Activated CD4-positive, alpha-beta memory T cell treated with anti-CD3 and anti-CD28 coated beads, Interleukin-2, amount 10 ng/mL, durations not matched to agents 7 days and 5 days (primary cell): ENCODE data around the gene PAFAH2. TPM values are rescaled to one million over a fixed set of nuclear protein-coding genes. Genes with fewer than 3 reads are reported as not detected.

ENCODE experiments used
- CTCF ChIA-PET: fragments of 350-600 bp; sonication (Branson Sonifier 250); formaldehyde crosslinking; loops from one replicate; lab custom pipeline; 2021; ENCODE audit warnings: antibody characterized with exemption, inconsistent platforms; lab: Charles Lee
- POLR2A ChIA-PET: fragments of 350-600 bp; sonication (Branson Sonifier 250); formaldehyde crosslinking; loops from one replicate; lab custom pipeline; 2021; ENCODE audit warnings: antibody characterized with exemption; lab: Charles Lee
- DNase-seq: peaks from one replicate; pipeline ENCODE4 v3.0.0-alpha.2; 2020
- H3K27ac Mint-ChIP-seq: one replicate; pipeline ENCODE4 v1.8.0; 2021; ENCODE audit warnings: mild to moderate bottlenecking, mixed read lengths
- H3K27me3 Mint-ChIP-seq: one replicate; pipeline ENCODE4 v1.8.0; 2021; ENCODE audit warnings: mixed read lengths
- H3K36me3 Mint-ChIP-seq: one replicate; pipeline ENCODE4 v1.8.0; 2021; ENCODE audit warnings: low read depth, mixed read lengths
- H3K4me1 Mint-ChIP-seq: one replicate; pipeline ENCODE4 v1.8.0; 2021; ENCODE audit warnings: mixed read lengths
- H3K4me3 Mint-ChIP-seq: one replicate; pipeline ENCODE4 v1.8.0; 2021; ENCODE audit warnings: mild to moderate bottlenecking, mixed read lengths
- H3K9me3 Mint-ChIP-seq: one replicate; pipeline ENCODE4 v1.8.0; 2021; ENCODE audit warnings: mixed read lengths
- total RNA-seq, 2 experiments: library from RNA; stranded (reverse); gene quantifications; one replicate each; pipeline ENCODE4 v1.2.3, GENCODE V29; 2021

Gene PAFAH2
- total RNA-seq, 2 experiments from 2014 or later: 9.4 to 10.1 TPM

DNA sequence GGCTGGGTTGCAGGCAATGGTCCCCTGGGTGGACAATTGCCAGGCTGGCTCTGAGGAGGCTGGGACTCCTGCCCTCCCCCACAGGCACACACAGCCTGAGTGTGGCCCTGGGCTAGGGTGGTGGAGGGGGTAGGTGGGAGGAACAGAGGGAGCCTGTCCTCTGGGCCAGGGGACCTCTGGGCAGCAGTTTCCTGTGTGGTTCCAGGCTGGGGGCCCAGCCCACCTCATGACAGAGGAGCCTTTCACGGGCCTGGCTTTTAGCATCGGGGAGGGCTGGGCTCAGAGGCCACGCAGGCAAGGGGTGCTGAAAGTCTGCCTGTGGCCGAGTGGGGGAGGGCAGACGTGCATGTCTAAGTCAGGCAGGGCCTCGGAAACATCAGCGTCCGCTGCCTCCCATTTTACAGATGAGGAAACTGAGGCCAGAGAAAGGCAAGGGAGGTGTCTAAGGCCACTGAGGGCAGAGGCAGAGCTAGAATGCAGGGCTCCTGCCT lies 30.7 kb upstream of the PAFAH2 start:
- ChIA-PET POLR2A (no interaction called here), CTCF (interaction anchor here (2.2 kb wide), 1 partner anchor 24 kb away, joined by 5 read pairs; no protein-coding TSS in a partner anchor)
- Mint-ChIP-seq H3K27me3 (peaks cover 13% of the 10 kb centered on the region), H3K36me3 (no peaks in the 10 kb centered on the region), H3K4me1 (no peaks in the 10 kb centered on the region), H3K9me3 (no peaks in the 10 kb centered on the region), H3K27ac (no peak overlapping the region), H3K4me3 (no peak overlapping the region)
- DNase-seq: no peak

- CTCF ChIA-PET: interaction anchor here (0.7 to 2.2 kb wide), 3 partner anchors 19 to 37 kb away, joined by 3 to 5 read pairs (median 4); no protein-coding TSS in a partner anchor
- H3K4me1 Mint-ChIP-seq: no peaks in the 10 kb centered on the region
- H3K27me3 Mint-ChIP-seq: peaks cover 10% of the 10 kb centered on the region
- H3K9me3 Mint-ChIP-seq: no peaks in the 10 kb centered on the region
- H3K36me3 Mint-ChIP-seq: no peaks in the 10 kb centered on the region
- POLR2A ChIA-PET: no interaction called here
- no peak overlapping the region for H3K4me3 Mint-ChIP-seq
- no peak for DNase-seq
- no peak overlapping the region for H3K27ac Mint-ChIP-seq
Observed at GRCh38 chr1:26027716-26028489, 30.0 kb upstream of the PAFAH2 start.

DNA sequence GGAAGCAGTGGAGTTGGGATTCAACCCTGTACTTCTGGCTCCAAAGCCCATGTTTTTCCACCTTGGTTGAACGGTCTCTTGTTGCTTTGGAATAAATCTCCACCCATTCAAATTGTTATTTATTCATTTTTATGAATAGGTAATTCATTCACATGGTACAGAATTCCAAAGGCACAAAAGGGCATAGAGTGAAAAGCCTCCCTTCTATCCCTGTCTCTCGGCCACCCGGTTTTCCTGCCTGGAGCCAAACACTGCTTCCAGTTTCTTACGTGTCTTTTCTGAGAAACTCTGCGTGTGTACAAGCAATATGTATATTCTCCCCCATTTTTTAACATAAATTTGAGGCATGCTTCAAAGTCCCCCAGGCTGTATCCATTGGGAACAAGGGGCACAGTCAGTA lies 27.7 kb upstream of the PAFAH2 start:
- ChIA-PET CTCF (no interaction called here), POLR2A (no interaction called here)
- no peaks in the 10 kb centered on the region for H3K36me3 Mint-ChIP-seq
- H3K4me3 Mint-ChIP-seq: no peak overlapping the region
- peaks cover 4% of the 10 kb centered on the region for H3K27me3 Mint-ChIP-seq
- no peaks in the 10 kb centered on the region for H3K9me3 Mint-ChIP-seq
- H3K4me1 Mint-ChIP-seq: no peaks in the 10 kb centered on the region
- DNase-seq: no peak
- H3K27ac Mint-ChIP-seq: no peak overlapping the region

GRCh38 chr1:26025060-26025459 lies 27.2 kb upstream of the PAFAH2 start:
- H3K27me3 Mint-ChIP-seq: peaks cover 6% of the 10 kb centered on the region
- no peak overlapping the region for H3K27ac Mint-ChIP-seq
- no peak overlapping the region for H3K4me3 Mint-ChIP-seq
- no peaks in the 10 kb centered on the region for H3K36me3 Mint-ChIP-seq
- CTCF ChIA-PET: interaction anchor here (1.2 kb wide), 1 partner anchor 130 kb away, joined by 3 read pairs; no protein-coding TSS in a partner anchor
- POLR2A ChIA-PET: no interaction called here
- H3K4me1 Mint-ChIP-seq: no peaks in the 10 kb centered on the region
- H3K9me3 Mint-ChIP-seq: no peaks in the 10 kb centered on the region
- no peak for DNase-seq

GRCh38 chr1:26023826-26024225 lies 26.0 kb upstream of the PAFAH2 start:
- ChIA-PET POLR2A (no interaction called here), CTCF (interaction anchor here (1.2 kb wide), 1 partner anchor 128 kb away, joined by 3 read pairs; no protein-coding TSS in a partner anchor)
- DNase-seq: no peak
- no peak overlapping the region for H3K4me3 Mint-ChIP-seq
- peaks cover 6% of the 10 kb centered on the region for H3K27me3 Mint-ChIP-seq
- H3K27ac Mint-ChIP-seq: no peak overlapping the region
- no peaks in the 10 kb centered on the region for H3K36me3 Mint-ChIP-seq
- H3K9me3 Mint-ChIP-seq: no peaks in the 10 kb centered on the region
- peaks cover 7% of the 10 kb centered on the region for H3K4me1 Mint-ChIP-seq

DNA sequence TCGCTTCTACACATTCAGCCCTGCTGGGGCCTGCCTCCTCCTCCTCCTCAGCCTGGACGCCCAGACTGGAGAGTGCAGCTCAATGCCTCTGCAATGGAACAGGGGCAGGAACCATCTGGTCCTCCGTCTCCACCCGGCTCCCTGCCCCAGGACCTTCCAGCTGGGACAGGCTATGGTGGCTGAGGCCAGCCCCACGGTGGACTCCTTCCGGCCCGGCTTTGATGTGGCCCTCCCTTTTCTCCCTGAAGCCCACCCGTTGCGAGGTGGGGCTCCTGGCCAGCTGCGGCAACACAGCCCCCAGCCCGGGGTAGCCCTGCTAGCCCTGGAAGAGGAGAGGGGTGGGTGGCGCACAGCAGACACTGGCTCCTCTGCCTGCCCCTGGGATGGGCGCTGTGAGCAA lies 25.1 kb upstream of the PAFAH2 start:
- POLR2A ChIA-PET: no interaction called here
- no peaks in the 10 kb centered on the region for H3K9me3 Mint-ChIP-seq
- no peak overlapping the region for H3K27ac Mint-ChIP-seq

GRCh38 chr1:26022404-26022779 lies 24.5 kb upstream of the PAFAH2 start:
- peaks cover 7% of the 10 kb centered on the region for H3K4me1 Mint-ChIP-seq
- no peaks in the 10 kb centered on the region for H3K9me3 Mint-ChIP-seq

More for the DNA sequence above, 25.1 kb upstream of the PAFAH2 start:
- Mint-ChIP-seq H3K4me3 (no peak overlapping the region), H3K27me3 (peaks cover 10% of the 10 kb centered on the region), H3K36me3 (no peaks in the 10 kb centered on the region), H3K4me1 (peaks cover 7% of the 10 kb centered on the region)
- DNase-seq: no peak
- CTCF ChIA-PET: no interaction called here

DNA sequence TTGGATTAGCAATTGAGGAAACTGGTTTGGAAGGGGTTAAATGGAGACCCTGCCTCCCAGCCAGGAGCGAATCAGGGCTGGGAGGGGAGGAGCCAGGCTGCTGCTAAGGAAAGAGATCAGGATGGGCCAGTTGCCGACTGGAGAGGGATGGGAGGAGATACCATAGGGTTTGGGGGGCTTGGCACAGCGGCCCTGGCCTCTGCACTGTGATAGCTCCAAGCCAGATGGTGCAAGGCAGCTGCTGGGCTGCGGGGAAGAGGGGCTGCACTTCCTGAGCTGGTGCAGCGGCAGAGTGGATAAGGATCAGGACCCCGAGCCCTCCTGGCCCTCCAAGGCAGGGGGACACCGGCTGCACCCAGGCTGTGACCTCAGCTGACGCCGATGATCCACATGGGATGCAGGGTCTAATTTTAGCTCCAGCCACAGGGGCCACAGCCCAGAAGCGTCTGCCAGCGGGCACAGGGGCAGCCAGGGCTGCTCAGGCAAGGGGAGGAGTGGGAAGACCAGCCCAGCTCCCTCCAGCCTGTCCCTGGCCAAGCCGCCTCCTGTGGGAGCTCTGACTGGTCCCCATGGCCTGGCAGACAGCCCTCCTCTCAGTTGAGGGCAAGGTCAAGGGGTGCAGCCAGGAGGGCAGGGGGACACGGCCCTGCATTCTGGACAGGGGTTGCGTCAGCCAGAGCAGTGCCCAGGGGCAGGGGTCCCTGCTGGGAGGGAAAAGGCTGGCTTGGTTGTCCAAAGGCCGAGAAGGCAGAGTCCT lies 24.0 kb upstream of the PAFAH2 start, which contains the start of gene EXTL1:
TSS of gene EXTL1 (plus strand) at position 129 of the 757 bp plus-strand sequence. CDS start 872 bp downstream, outside the sequence.
- H3K27me3 Mint-ChIP-seq: peaks cover 10% of the 10 kb centered on the region
- peaks cover 7% of the 10 kb centered on the region for H3K4me1 Mint-ChIP-seq
- no peak for DNase-seq
- no peak within 1 kb of the TSS for H3K4me3 Mint-ChIP-seq
- CTCF ChIA-PET: interaction anchor here (0.5 kb wide), 1 partner anchor 79 kb away, joined by 5 read pairs; no protein-coding TSS in a partner anchor
- no peak within 1 kb of the TSS for H3K27ac Mint-ChIP-seq
- no peaks in the 10 kb centered on the region for H3K36me3 Mint-ChIP-seq
- H3K9me3 Mint-ChIP-seq: no peaks in the 10 kb centered on the region
- POLR2A ChIA-PET: no interaction called here

More at GRCh38 chr1:26022404-26022779, 24.5 kb upstream of the PAFAH2 start:
- ChIA-PET CTCF (interaction anchor here (0.5 kb wide), 1 partner anchor 79 kb away, joined by 5 read pairs; no protein-coding TSS in a partner anchor), POLR2A (no interaction called here)
- no peak for DNase-seq
- Mint-ChIP-seq H3K36me3 (no peaks in the 10 kb centered on the region), H3K27me3 (peaks cover 10% of the 10 kb centered on the region), H3K4me3 (no peak overlapping the region), H3K27ac (no peak overlapping the region)

DNA sequence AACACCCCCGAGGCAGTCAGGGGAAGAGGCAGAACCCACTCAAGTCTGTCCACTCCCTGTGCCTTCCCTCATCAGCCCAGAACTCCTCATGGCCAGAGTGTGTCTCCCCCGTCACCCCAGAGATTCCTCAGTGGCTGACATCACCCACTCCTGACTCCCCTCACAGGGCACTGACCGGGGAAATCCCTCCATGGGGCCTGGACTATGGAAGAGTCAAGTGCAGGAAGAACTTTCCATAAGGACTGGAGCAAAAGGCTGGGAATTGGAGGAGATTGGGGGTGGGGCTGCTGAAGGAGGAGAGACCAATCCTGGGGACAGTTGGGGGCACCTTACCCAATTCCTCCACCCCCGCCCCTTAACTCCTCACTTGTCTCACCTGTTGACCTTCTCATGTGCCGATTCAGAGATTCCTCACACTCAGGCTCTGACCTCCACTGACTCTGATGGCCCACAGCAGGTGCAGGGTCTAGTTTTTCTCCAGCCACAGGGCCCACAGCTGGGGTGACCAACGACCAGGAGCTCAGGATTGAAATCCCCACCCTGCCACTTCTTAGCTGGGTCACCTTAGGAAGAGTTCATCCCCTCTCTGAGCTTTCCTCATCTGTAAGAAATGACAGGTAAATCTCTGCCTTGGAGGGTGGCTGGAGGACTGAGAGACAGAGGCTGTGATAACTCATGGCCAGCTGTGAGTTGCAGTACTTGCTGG lies 23.2 kb upstream of the PAFAH2 start:
- DNase-seq: no peak
- Mint-ChIP-seq H3K4me1 (peaks cover 7% of the 10 kb centered on the region), H3K9me3 (no peaks in the 10 kb centered on the region), H3K4me3 (no peak overlapping the region), H3K27ac (no peak overlapping the region), H3K36me3 (no peaks in the 10 kb centered on the region), H3K27me3 (peaks cover 10% of the 10 kb centered on the region)
- CTCF ChIA-PET: no interaction called here
- POLR2A ChIA-PET: no interaction called here

- Mint-ChIP-seq H3K9me3 (no peaks in the 10 kb centered on the region), H3K27ac (no peak overlapping the region), H3K27me3 (peaks cover 10% of the 10 kb centered on the region), H3K36me3 (no peaks in the 10 kb centered on the region), H3K4me1 (peaks cover 7% of the 10 kb centered on the region), H3K4me3 (no peak overlapping the region)
- ChIA-PET CTCF (interaction anchor here (0.5 to 0.9 kb wide), 2 partner anchors 126 to 1593 kb away, joined by 3 read pairs; no protein-coding TSS in a partner anchor), POLR2A (no interaction called here)
- DNase-seq: no peak
Observed at GRCh38 chr1:26020330-26020768, 22.5 kb upstream of the PAFAH2 start.

- H3K4me3 Mint-ChIP-seq: no peak overlapping the region
- peaks cover 7% of the 10 kb centered on the region for H3K4me1 Mint-ChIP-seq
- ChIA-PET CTCF (interaction anchor here (0.5 to 0.9 kb wide), 2 partner anchors 125 to 1593 kb away, joined by 3 read pairs; no protein-coding TSS in a partner anchor), POLR2A (no interaction called here)
- DNase-seq: no peak
- H3K27ac Mint-ChIP-seq: no peak overlapping the region
- H3K9me3 Mint-ChIP-seq: no peaks in the 10 kb centered on the region
- peaks cover 10% of the 10 kb centered on the region for H3K27me3 Mint-ChIP-seq
- no peaks in the 10 kb centered on the region for H3K36me3 Mint-ChIP-seq
Observed at GRCh38 chr1:26019641-26020315, 21.9 kb upstream of the PAFAH2 start.

DNA sequence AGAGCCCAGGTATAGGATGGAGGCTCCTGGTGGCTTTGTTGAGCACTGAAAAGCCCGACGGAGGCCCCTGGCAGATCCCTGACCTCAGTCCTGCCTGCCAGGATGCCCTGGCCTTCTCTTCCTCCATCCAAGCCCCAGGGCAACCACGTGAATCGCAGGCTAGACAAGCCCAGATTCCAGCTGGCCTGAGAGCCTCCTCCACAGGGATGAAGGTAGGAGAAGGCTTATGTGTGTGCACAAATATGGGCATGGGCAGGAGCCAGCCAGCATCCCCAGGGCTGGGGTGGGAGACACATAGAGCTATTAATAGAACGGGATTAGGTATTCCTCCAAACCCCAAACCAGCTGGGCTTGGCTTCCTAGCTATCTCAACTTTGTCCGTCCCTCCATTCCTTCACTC lies 19.7 kb upstream of the PAFAH2 start:
- Mint-ChIP-seq H3K4me1 (peaks cover 7% of the 10 kb centered on the region), H3K4me3 (no peak overlapping the region), H3K36me3 (no peaks in the 10 kb centered on the region), H3K27ac (no peak overlapping the region), H3K27me3 (peaks cover 10% of the 10 kb centered on the region), H3K9me3 (no peaks in the 10 kb centered on the region)
- POLR2A ChIA-PET: no interaction called here
- CTCF ChIA-PET: interaction anchor here (0.6 kb wide), 1 partner anchor 9 kb away, joined by 5 read pairs; no protein-coding TSS in a partner anchor
- DNase-seq: no peak
